Mononuclear cell (primary cell): ENCODE results near the gene SOX8. TPM values are rescaled to one million over a fixed set of nuclear protein-coding genes. Genes with fewer than 3 reads are reported as not detected.

ENCODE experiments used
- H3K27me3 ChIP-seq: 2 replicates; pipeline ENCODE4 v1.6.0; 2011; ENCODE audit warnings: low read length, control low read depth; ENCODE audit not compliant: insufficient read depth
- H3K4me1 ChIP-seq: 2 replicates; pipeline ENCODE4 v1.5.1; 2011; ENCODE audit warnings: mild to moderate bottlenecking, low read length, control low read depth; ENCODE audit not compliant: insufficient read depth
- H3K4me3 ChIP-seq: 2 replicates; pipeline ENCODE4 v1.5.1; 2011; ENCODE audit warnings: mild to moderate bottlenecking, low read length, moderate library complexity
- H3K9me3 ChIP-seq: 2 replicates; pipeline ENCODE4 v1.5.1; 2011; ENCODE audit warnings: low read depth, mild to moderate bottlenecking, control low read depth, low read length
- total RNA-seq: library from RNA; depleted of rRNA; stranded (reverse); fragments of >200 nt; gene quantifications from one replicate; pipeline ENCODE4 v1.2.3, GENCODE V29; 2012

SOX8 gene
- 1.0 TPM for total RNA-seq

- Histone ChIP-seq H3K27me3 (peaks cover 12% of the 10 kb centered on the region), H3K4me1 (peaks cover 5% of the 10 kb centered on the region), H3K4me3 (peak within 1 kb of the TSS; percentile 20), H3K9me3 (no peaks in the 10 kb centered on the region)
Measured at GRCh38 chr16:981695-982144, at the start of gene SOX8. Gene SOX8 (plus strand): TSS chr16:981770. CDS start chr16:981923, 153 bp downstream.

GRCh38 chr16:932831-933330 is 48.7 kb upstream of the SOX8 start:
- H3K9me3 ChIP-seq, result no peaks in the 10 kb centered on the region
- no peaks in the 10 kb centered on the region for H3K4me1 ChIP-seq
- H3K4me3 ChIP-seq, result no peak overlapping the region
- no peaks in the 10 kb centered on the region for H3K27me3 ChIP-seq

DNA sequence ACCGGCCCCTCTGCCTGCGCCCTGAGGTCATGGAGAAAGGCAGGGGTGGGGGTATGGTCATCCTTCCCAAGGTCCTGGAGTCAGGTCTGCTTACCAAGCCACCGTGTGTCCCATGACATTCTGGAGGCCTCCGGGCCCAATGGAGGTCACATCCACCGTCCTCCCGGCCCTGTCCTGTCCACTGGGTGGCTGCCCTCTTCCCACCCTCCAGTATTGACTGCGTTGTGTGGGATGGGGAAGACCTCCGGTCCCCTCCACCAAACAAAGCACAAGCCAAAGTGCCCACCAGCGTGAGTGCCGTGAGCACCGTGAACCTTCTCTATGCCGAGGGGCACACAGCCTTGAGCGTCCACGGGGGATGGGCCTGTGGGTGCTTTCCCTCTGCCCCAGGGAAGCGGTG is 48.0 kb upstream of the SOX8 start:
- H3K9me3 ChIP-seq, result no peaks in the 10 kb centered on the region
- H3K4me1 ChIP-seq, result no peaks in the 10 kb centered on the region
- no peak overlapping the region for H3K4me3 ChIP-seq
- H3K27me3 ChIP-seq, result no peaks in the 10 kb centered on the region

DNA sequence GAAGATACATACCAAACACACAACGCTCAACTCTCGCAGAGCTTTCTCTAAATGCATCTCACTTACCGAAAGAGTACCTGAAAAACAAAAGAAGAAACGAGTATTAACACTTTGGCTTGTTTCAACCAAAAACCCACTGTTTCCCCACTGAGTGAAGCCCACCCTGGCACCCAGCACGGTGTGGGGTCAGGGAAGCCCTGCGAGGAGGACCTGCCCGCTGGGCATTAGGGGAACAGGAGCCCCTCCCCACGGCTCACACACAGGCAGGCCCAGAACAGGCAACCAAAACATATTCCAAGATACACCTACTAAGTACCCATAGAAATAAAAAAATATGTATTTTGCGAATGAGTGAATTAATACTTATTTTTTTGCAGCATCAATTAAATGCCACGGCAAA is 47.4 kb upstream of the SOX8 start:
- no peaks in the 10 kb centered on the region for H3K9me3 ChIP-seq
- no peak overlapping the region for H3K4me3 ChIP-seq
- H3K27me3 ChIP-seq, result no peaks in the 10 kb centered on the region
- H3K4me1 ChIP-seq, result no peaks in the 10 kb centered on the region

DNA sequence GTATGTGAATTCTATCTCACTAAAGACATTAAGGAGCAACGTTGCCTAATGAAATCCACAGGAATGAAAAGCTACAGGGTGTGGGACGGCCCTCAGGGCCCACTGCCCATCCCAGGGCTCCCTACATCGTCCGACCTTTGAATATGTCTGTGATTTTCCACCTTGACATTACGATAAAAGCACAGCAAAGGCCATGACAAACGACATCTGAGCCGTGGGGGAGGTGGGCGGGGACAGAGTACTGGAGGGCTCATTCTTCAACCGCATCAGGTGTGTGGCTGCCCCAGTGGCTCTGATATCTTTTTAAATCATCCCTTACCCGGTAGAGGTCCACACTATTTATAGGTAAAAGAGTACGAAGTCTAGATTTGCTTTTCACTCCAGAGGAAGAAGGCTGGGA is 45.9 kb upstream of the SOX8 start:
- Histone ChIP-seq H3K9me3 (no peaks in the 10 kb centered on the region), H3K27me3 (no peaks in the 10 kb centered on the region), H3K4me3 (no peak overlapping the region), H3K4me1 (no peaks in the 10 kb centered on the region)

DNA sequence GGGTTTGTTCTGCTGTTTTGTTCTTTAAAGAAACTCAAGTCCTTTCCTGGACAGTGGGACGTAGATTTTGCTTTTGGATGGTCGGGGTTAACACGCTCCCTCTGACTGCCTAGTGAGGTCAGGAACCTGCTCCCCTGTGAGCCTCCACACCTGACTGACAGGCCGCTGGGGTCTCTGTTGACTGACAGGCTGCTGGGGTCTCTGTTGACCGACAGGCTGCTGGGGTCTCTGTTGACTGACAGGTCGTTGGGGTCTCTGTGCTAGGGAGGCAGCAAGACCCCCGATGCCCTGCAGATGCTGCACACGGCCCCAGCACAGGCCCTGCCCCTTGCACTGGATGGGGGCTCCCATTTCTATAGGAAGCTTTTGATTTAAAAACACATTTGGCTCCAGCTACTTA is 44.3 kb upstream of the SOX8 start:
- Histone ChIP-seq H3K9me3 (peaks cover 10% of the 10 kb centered on the region), H3K27me3 (no peaks in the 10 kb centered on the region), H3K4me1 (no peaks in the 10 kb centered on the region), H3K4me3 (no peak overlapping the region)

- Histone ChIP-seq H3K9me3 (peaks cover 14% of the 10 kb centered on the region), H3K4me3 (no peak overlapping the region), H3K27me3 (no peaks in the 10 kb centered on the region), H3K4me1 (no peaks in the 10 kb centered on the region)
Measured at GRCh38 chr16:937723-938122, 43.8 kb upstream of the SOX8 start.

GRCh38 chr16:938136-938535 is 43.4 kb upstream of the SOX8 start:
- Histone ChIP-seq H3K4me3 (no peak overlapping the region), H3K27me3 (no peaks in the 10 kb centered on the region), H3K9me3 (peaks cover 14% of the 10 kb centered on the region), H3K4me1 (no peaks in the 10 kb centered on the region)

- H3K4me1 ChIP-seq, result no peaks in the 10 kb centered on the region
- H3K9me3 ChIP-seq, result peaks cover 14% of the 10 kb centered on the region
- H3K4me3 ChIP-seq, result no peak overlapping the region
- H3K27me3 ChIP-seq, result no peaks in the 10 kb centered on the region
Measured at GRCh38 chr16:938752-939151, 42.8 kb upstream of the SOX8 start.

- H3K4me3 ChIP-seq, result no peak overlapping the region
Measured at GRCh38 chr16:939311-939710, 42.3 kb upstream of the SOX8 start.

DNA sequence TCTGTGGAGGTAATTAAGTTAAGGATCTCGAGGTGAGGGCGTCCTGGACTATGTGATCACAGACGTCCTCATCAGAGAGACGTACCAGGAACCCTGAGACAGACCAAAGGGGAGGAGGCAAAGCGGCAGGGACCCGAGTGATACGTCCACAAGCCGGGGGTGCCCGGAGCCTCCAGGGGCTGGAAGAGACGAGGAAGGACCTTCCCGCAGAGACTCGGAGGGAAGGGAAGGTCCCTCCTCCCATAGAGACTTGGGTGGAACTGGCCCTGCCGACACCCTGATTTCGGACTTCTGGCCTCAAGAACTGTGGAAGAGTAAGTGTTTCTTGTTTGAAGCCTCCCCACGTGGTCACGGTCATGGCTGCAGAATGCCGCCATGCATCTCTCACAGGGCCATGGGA is 41.6 kb upstream of the SOX8 start:
- peaks cover 14% of the 10 kb centered on the region for H3K9me3 ChIP-seq
- H3K4me3 ChIP-seq, result no peak overlapping the region
- H3K27me3 ChIP-seq, result no peaks in the 10 kb centered on the region
- H3K4me1 ChIP-seq, result no peaks in the 10 kb centered on the region

More at GRCh38 chr16:939311-939710, 42.3 kb upstream of the SOX8 start:
- Histone ChIP-seq H3K4me1 (no peaks in the 10 kb centered on the region), H3K27me3 (no peaks in the 10 kb centered on the region), H3K9me3 (peaks cover 14% of the 10 kb centered on the region)

DNA sequence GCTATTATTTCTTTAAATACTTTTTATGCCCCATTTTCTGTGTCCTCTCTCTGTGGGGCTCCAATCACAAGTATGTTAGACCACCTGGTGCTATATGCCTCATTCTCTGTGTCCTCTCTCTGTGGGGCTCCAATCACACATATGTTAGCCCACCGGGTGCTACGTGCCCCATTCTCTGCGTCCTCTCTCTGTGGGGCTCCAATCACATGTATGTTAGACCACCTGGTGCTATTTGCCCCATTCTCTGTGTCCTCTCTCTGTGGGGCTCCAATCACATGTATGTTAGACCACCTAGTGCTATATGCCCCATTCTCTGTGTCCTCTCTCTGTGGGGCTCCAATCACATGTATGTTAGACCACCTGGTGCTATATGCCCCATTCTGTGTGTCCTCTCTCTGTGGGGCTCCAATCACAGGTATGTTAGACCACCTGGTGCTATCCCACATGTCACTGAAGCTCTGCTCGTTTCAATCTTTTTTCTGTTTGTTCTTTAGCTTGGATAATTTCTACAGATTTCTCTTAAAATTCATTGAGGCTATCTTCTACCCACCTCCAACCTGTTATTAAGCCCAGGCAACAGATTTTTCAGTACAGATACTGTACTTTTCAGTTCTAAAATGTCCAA is 39.0 kb upstream of the SOX8 start:
- peaks cover 14% of the 10 kb centered on the region for H3K9me3 ChIP-seq
- no peaks in the 10 kb centered on the region for H3K27me3 ChIP-seq
- no peak overlapping the region for H3K4me3 ChIP-seq
- H3K4me1 ChIP-seq, result no peaks in the 10 kb centered on the region

DNA sequence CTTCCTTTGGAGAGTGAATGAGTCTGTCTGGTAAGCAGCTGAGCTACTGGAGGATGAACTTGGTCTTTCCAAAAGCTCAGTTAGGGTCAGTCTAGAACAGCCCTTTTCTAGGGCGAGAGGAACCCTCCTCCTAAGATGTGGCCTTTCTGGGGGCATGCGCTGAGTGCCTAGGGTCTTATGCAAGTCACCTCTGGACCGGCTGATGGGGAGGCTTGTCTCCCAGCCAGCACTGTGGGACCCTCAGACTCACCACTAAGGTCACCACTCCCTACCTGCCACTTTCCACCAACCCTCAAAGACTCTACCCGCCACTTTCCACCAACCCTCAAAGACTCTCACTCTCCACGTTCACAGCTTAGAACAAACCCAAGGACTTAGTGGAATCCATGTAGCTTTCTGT is 37.6 kb upstream of the SOX8 start:
- Histone ChIP-seq H3K27me3 (no peaks in the 10 kb centered on the region), H3K9me3 (peaks cover 14% of the 10 kb centered on the region), H3K4me1 (no peaks in the 10 kb centered on the region), H3K4me3 (no peak overlapping the region)

- H3K27me3 ChIP-seq, result no peaks in the 10 kb centered on the region
- peaks cover 14% of the 10 kb centered on the region for H3K9me3 ChIP-seq
- no peaks in the 10 kb centered on the region for H3K4me1 ChIP-seq
- no peak overlapping the region for H3K4me3 ChIP-seq
Measured at GRCh38 chr16:945271-946047, 36.1 kb upstream of the SOX8 start.

- Histone ChIP-seq H3K4me1 (no peaks in the 10 kb centered on the region), H3K9me3 (peaks cover 14% of the 10 kb centered on the region), H3K4me3 (no peak overlapping the region), H3K27me3 (no peaks in the 10 kb centered on the region)
Measured at GRCh38 chr16:946048-946395, 35.5 kb upstream of the SOX8 start.
